Panc1 (cell line): ENCODE data around the gene MAPK14.

ENCODE experiments used
- POLR2AphosphoS5 ChIP-seq: IDR thresholded peaks from 2 replicates; pipeline ENCODE4 v1.6.1; 2012; ENCODE audit warnings: mild to moderate bottlenecking, low read depth, low read length, moderate library complexity
- SIN3A ChIP-seq: IDR thresholded peaks from 2 replicates; pipeline ENCODE4 v1.6.1; 2012; ENCODE audit warnings: low read depth, mild to moderate bottlenecking, low read length, moderate library complexity, borderline replicate concordance; ENCODE audit not compliant: insufficient read depth
- TCF7L2 ChIP-seq: IDR thresholded peaks from 2 replicates; pipeline ENCODE4 v1.6.1; 2011; ENCODE audit warnings: mild to moderate bottlenecking, low read depth, low read length, inconsistent platforms
- TF ChIP-seq, protein P1 (sequence below): fragments of 450-650 bp; IDR thresholded peaks from 2 replicates; pipeline ENCODE4 v1.5.1; 2017; ENCODE audit warnings: mild to moderate bottlenecking
- TF ChIP-seq, protein P2 (sequence below), 2 experiments: IDR thresholded peaks; 2 replicates each; pipeline ENCODE4 v1.6.1; 2011 to 2012; ENCODE audit warnings: low read depth in 2 of 2, control low read depth in 1 of 2, low read length in 1 of 2, mild to moderate bottlenecking in 1 of 2, moderate library complexity in 1 of 2; ENCODE audit not compliant: insufficient read depth in 1 of 2

DNA sequence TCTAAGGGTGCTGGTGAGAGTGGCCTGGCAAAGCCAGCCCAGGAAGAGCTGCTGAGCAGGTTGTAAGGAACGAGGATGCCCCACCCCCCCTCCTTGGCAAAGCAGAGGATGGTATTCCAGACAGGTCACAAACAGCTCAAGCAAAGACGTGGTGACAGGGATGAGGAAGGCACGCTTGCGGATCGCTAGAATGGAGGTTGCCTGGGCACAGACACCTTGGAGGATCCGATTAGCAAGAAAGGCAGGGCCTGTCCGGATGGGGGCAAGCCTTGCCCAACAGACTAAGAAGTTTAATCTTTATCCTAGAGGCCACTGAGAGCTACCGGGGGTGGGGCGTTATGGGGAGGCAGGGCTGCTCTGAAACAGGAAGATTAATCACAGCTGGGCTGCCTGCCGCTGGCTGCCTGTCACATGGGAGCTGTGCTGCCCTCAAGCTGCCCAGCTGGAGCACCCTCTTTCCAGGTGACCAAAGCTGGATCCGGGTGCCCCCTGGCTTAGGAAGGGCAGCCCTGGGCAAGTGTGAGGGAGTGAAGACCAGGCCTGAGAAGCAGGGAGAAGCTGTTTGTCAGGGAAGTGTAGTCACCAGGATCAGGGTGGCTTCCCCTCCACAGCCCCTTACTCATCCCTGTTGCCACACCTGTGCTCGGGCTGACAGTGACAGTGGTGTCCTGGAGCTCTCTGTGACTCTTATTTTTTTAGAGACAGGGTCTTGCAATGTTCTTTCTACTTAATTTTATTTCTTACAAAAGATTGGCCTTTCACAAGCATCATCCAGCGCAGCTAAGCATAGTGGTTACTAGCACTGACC lies 93.6 kb downstream of the MAPK14 start:
- TF ChIP-seq, protein P1, sequence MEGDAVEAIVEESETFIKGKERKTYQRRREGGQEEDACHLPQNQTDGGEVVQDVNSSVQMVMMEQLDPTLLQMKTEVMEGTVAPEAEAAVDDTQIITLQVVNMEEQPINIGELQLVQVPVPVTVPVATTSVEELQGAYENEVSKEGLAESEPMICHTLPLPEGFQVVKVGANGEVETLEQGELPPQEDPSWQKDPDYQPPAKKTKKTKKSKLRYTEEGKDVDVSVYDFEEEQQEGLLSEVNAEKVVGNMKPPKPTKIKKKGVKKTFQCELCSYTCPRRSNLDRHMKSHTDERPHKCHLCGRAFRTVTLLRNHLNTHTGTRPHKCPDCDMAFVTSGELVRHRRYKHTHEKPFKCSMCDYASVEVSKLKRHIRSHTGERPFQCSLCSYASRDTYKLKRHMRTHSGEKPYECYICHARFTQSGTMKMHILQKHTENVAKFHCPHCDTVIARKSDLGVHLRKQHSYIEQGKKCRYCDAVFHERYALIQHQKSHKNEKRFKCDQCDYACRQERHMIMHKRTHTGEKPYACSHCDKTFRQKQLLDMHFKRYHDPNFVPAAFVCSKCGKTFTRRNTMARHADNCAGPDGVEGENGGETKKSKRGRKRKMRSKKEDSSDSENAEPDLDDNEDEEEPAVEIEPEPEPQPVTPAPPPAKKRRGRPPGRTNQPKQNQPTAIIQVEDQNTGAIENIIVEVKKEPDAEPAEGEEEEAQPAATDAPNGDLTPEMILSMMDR = no peak
- TF ChIP-seq POLR2AphosphoS5 (no peak), SIN3A (no peak), TCF7L2 (no peak)
- TF ChIP-seq, protein P2, sequence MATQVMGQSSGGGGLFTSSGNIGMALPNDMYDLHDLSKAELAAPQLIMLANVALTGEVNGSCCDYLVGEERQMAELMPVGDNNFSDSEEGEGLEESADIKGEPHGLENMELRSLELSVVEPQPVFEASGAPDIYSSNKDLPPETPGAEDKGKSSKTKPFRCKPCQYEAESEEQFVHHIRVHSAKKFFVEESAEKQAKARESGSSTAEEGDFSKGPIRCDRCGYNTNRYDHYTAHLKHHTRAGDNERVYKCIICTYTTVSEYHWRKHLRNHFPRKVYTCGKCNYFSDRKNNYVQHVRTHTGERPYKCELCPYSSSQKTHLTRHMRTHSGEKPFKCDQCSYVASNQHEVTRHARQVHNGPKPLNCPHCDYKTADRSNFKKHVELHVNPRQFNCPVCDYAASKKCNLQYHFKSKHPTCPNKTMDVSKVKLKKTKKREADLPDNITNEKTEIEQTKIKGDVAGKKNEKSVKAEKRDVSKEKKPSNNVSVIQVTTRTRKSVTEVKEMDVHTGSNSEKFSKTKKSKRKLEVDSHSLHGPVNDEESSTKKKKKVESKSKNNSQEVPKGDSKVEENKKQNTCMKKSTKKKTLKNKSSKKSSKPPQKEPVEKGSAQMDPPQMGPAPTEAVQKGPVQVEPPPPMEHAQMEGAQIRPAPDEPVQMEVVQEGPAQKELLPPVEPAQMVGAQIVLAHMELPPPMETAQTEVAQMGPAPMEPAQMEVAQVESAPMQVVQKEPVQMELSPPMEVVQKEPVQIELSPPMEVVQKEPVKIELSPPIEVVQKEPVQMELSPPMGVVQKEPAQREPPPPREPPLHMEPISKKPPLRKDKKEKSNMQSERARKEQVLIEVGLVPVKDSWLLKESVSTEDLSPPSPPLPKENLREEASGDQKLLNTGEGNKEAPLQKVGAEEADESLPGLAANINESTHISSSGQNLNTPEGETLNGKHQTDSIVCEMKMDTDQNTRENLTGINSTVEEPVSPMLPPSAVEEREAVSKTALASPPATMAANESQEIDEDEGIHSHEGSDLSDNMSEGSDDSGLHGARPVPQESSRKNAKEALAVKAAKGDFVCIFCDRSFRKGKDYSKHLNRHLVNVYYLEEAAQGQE (IDR thresholded peaks at IDR 0.05; ENCODE audit: insufficient read depth in 1 of 2, low read depth in 2 of 2, low read length in 1 of 2) = no peak
